Ishikawa (cell line): ENCODE measurements around the gene BDH1.

Source experiments
- CEBPB ChIP-seq: IDR thresholded peaks from 2 replicates; pipeline ENCODE4 v1.6.1; 2012
- RAD21 ChIP-seq: IDR thresholded peaks from 2 replicates; pipeline ENCODE4 v1.6.1; 2012; ENCODE audit warnings: low read depth
- TCF12 ChIP-seq: IDR thresholded peaks from 2 replicates; pipeline ENCODE4 v1.6.1; 2012; ENCODE audit warnings: low read depth
- USF1 ChIP-seq: IDR thresholded peaks from 2 replicates; pipeline ENCODE4 v1.6.1; 2012
- YY1 ChIP-seq: IDR thresholded peaks from 2 replicates; pipeline ENCODE4 v1.6.1; 2012; ENCODE audit warnings: low read depth

DNA sequence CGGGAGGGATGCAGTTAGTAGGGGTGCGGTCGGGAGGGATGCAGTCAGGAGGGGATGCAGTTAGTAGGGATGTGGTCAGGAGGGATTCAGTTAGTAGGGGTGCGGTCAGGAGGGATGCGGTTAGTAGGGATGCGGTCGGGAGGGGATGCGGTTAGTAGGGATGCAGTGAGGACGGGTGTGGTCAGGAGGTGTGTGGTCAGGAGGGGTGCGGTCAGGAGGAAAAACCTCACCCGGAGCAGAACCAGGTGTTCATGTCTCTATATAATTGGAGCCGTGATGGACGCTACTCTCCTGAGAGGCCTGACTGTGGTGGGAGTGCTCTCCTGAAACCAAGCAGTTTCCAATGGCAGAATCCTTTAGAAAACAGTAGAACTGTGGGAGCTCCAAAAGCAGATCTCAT, 95.8 kb downstream of the BDH1 start:
- TF ChIP-seq USF1 (no peak), CEBPB (no peak), TCF12 (no peak), YY1 (no peak), RAD21 (no peak)
